GM12801 (cell line): ENCODE results near the gene GRIK4.

Source experiments
- TF ChIP-seq, protein P1 (sequence below): IDR thresholded peaks from one replicate; pipeline ENCODE4 v1.5.1; 2011; ENCODE audit warnings: control low read depth; ENCODE audit not compliant: insufficient read length; ENCODE audit errors: extremely low read depth

The GRIK4 gene

DNA sequence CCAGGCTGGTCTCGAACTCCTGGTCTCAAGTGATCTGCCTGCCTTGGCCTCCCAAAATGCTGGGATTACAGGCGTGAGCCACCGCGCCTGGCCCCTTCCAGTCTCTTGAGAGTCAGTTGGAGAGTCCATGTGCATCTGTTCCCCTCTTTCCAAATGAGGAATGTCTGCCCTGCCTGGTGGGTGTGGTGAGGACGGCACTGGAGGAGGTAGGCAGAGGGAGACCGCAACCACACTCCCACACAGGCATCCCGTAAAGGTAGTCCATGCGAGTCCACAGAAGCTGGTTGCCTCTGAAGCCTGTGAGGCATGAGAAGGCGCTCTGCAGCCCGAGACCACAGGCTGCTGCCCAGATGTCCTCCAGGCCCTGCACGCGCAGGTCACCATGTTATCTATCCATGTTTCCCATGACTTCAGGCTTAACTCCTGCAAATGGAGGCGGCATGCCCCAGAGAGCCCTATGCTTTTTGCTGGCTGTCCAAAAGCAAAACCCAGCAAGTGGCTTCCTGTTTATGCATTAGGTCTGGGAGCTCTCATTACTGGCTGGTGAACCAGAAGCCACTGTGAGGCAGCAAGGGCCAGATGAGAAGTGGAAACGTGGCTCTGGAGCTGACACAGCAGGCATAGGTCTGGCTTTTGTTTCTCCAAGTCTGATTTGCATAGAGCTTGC, 43.4 kb downstream of the GRIK4 start:
- TF ChIP-seq, protein P1, sequence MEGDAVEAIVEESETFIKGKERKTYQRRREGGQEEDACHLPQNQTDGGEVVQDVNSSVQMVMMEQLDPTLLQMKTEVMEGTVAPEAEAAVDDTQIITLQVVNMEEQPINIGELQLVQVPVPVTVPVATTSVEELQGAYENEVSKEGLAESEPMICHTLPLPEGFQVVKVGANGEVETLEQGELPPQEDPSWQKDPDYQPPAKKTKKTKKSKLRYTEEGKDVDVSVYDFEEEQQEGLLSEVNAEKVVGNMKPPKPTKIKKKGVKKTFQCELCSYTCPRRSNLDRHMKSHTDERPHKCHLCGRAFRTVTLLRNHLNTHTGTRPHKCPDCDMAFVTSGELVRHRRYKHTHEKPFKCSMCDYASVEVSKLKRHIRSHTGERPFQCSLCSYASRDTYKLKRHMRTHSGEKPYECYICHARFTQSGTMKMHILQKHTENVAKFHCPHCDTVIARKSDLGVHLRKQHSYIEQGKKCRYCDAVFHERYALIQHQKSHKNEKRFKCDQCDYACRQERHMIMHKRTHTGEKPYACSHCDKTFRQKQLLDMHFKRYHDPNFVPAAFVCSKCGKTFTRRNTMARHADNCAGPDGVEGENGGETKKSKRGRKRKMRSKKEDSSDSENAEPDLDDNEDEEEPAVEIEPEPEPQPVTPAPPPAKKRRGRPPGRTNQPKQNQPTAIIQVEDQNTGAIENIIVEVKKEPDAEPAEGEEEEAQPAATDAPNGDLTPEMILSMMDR, result no peak

DNA sequence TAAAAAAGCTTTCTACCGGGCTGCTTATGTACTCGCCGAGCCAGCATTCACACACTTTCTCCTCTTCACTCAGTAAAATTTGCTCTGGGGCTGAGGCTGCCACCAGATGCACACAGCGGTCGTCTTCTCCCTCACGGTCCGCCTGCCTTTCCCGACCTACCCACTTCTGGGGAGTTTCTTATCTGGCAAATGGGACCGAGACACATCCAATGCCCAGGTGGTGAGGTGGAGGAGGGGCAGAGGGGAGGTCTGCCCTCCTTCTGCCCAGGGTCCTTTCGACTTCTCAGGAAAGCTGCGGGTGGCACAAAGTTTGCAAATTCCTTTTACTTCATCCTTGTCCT, 43.9 kb downstream of the GRIK4 start:
- TF ChIP-seq, protein P1, result no peak

DNA sequence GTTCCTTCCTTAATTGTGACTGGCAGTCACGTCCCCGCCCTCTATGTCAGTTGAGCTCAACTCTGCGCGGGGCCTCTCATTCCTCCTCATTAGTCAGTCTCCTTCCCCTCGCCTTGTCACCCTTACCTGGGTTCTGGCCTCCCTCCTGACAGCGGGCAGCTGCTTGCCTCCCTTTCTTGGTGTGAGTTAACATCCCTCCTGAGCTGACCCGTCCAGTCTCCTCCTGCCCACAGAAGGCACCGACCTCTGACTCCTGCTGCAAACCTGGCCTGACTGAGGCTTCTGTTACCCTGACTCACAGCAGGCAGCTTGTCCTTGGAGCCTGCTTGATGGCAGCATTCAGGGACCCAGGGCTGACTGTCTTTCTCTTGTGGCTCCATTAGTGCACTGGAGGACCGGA, 45.2 kb downstream of the GRIK4 start:
- TF ChIP-seq, protein P1, result no peak

DNA sequence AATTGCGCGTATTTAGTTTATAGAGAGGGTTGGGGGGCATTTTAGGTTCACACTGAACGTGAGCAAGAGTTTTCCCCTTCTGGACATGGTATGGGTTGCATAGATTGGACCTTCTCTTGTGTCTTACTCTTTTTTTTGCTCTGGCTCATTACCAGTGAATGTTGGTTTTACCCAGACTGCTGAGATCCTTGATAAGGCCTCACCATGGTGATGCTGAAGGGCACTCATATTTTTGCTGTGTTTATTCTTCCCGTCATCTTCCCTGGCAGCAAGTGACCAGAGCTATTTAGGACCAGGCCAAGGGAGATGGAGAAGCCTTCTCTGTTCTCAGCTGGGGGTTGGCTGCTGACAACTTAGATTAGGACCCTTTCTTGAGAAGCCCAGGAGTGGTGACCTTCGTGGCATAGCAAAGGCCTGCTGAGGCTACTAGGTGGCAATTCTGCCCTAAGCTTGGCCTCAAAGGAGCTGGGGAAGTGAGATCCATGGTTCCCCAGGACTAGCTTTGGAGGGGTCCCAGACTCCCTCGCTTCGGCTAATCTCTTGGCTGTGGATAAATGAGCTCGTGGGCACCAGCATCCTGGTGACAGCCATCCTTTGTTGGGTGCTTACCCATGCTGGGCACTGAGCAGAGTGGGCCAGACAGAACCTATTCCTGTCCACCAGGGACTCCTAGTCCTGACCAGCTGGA, 47.3 kb downstream of the GRIK4 start:
- TF ChIP-seq, protein P1, result no peak

DNA sequence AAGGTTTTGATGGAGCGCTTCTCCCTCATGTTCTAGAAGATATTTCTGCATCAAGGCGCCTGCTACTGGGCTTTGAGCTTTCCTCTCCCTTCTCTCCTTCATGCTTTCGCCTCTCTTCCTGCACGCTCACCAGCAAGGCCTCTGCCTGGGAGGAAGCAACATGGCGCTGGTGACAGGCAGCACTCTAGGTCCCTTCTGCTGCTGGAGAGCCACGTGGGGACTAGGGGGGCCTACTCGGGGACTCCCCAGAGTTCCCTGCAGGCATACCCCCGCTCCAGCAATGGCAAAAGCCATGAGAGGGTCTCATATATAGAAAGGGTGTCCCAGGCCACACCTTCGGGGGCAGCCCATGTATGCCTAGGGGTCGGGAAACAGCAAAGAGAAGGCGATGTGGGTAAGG, 49.7 kb downstream of the GRIK4 start:
- TF ChIP-seq, protein P1, result no peak

DNA sequence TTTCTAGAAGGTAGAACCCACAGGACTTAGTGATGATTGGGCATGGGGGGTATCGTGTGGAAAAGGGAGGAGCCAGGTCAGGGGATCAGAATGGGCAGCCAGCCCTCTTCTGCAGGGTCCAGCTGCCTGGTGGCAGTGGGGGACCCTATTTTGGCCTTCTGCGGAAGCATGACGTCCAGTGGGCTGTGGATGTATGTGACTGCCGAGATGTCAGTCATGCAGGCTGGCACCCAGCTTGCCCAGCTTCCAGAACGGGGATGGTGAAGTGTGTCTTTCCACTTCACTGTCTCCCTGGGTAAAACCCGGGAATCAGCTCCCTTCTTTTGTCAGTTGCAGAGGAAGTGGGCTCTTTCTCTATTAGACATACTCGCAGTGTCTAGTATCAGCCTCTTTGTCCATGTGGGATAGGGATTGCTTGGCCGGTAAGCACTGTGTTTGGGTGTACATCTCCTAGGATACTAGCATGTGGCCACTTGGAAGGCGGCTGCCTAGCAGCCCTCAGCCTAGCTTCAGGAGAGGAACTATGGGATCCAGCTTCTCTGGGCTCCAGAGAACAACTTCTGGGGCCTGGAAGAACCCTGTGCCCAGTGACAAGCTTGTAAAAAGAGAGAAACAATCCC, 51.4 kb downstream of the GRIK4 start:
- TF ChIP-seq, protein P1, result no peak

DNA sequence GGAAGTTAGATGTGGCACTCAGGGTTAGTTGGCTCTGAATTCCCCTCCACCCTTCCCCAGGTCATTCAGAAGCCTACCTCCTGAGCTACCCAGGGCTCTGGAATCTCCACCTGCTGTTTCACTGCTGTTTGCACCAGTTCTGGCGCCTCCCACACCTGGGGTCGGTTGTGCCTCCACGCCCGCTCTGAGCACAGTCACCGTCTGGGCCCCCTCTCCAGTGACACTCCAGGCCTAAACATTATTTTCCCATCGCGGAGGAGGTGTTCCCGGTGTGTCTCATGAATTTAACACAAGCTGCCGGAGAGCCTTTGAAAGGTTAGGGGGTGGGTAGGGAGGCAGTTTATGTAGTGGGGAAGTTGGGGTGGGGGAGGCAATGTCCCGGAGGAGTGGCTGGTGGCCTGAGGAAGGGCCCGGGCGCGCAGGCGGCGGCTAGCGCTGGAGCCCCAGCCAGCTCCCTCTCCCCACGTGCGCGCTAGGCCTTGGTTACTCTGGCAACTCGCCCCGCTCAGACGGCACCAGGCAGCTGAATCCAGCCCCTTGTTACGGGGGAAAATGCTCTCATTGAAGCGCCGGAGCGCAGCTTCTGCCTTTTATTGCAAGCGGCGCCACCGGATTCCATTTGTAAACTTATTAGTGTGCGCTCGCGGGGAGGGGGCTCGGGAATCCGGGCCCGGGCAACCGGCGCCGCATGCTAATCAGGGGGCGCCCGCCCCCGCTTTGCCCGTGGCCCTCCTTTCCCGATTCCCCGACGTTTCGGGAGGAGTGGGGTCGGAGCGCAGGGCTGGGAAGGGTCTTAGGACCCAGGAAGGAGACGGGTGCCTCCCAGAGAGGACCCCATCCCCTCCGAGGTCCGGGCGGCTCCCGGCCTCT, 52.4 kb downstream of the GRIK4 start:
- TF ChIP-seq, protein P1, result no peak
